ENCODE measurements around the gene COL28A1.

COL28A1 gene

GRCh38 chr7:7535691-7536090, at the start of gene COL28A1:
Gene COL28A1, minus strand, starts transcription at chr7:7535873. Its CDS starts 2,998 bp downstream, at chr7:7532875.
- Mint-ChIP-seq H3K9me3 (no peaks in the 10 kb centered on the region), H3K27me3 (ENCODE audit: low read depth) (peaks cover 32% of the 10 kb centered on the region), H3K4me3 (no peak within 1 kb of the TSS), H3K36me3 (ENCODE audit: low read depth) (no peaks in the 10 kb centered on the region), H3K4me1 (ENCODE audit: low read depth) (no peaks in the 10 kb centered on the region), H3K27ac (no peak within 1 kb of the TSS)
- DNase-seq (ENCODE audit: low spot score) = no peak

GRCh38 chr7:7584653-7585052, 49.0 kb upstream of the COL28A1 start:
- Mint-ChIP-seq H3K4me3 (no peak overlapping the region), H3K9me3 (no peaks in the 10 kb centered on the region), H3K27ac (no peak overlapping the region), H3K27me3 (ENCODE audit: low read depth) (no peaks in the 10 kb centered on the region), H3K36me3 (ENCODE audit: low read depth) (peaks cover 2% of the 10 kb centered on the region), H3K4me1 (ENCODE audit: low read depth) (peaks cover 1% of the 10 kb centered on the region)
- DNase-seq (ENCODE audit: low spot score) = no peak

GRCh38 chr7:7583731-7584130, 48.1 kb upstream of the COL28A1 start:
- H3K4me1 Mint-ChIP-seq (ENCODE audit: low read depth) = no peaks in the 10 kb centered on the region
- H3K9me3 Mint-ChIP-seq = no peaks in the 10 kb centered on the region
- no peak for DNase-seq (ENCODE audit: low spot score)
- no peak overlapping the region for H3K27ac Mint-ChIP-seq
- H3K4me3 Mint-ChIP-seq = no peak overlapping the region
- peaks cover 5% of the 10 kb centered on the region for H3K36me3 Mint-ChIP-seq (ENCODE audit: low read depth)
- H3K27me3 Mint-ChIP-seq (ENCODE audit: low read depth) = no peaks in the 10 kb centered on the region

GRCh38 chr7:7582596-7582995, 46.9 kb upstream of the COL28A1 start:
- Mint-ChIP-seq H3K36me3 (ENCODE audit: low read depth) (peaks cover 5% of the 10 kb centered on the region), H3K27ac (no peak overlapping the region), H3K4me3 (no peak overlapping the region), H3K9me3 (no peaks in the 10 kb centered on the region), H3K4me1 (ENCODE audit: low read depth) (no peaks in the 10 kb centered on the region), H3K27me3 (ENCODE audit: low read depth) (no peaks in the 10 kb centered on the region)
- no peak for DNase-seq (ENCODE audit: low spot score)

- H3K4me1 Mint-ChIP-seq (ENCODE audit: low read depth) = no peaks in the 10 kb centered on the region
- H3K36me3 Mint-ChIP-seq (ENCODE audit: low read depth) = peaks cover 5% of the 10 kb centered on the region
- no peak for DNase-seq (ENCODE audit: low spot score)
- no peaks in the 10 kb centered on the region for H3K9me3 Mint-ChIP-seq
- H3K4me3 Mint-ChIP-seq = no peak overlapping the region
- no peak overlapping the region for H3K27ac Mint-ChIP-seq
- H3K27me3 Mint-ChIP-seq (ENCODE audit: low read depth) = no peaks in the 10 kb centered on the region
Measured at GRCh38 chr7:7581531-7582179, 46.0 kb upstream of the COL28A1 start.

- peaks cover 10% of the 10 kb centered on the region for H3K36me3 Mint-ChIP-seq (ENCODE audit: low read depth)
- no peak overlapping the region for H3K4me3 Mint-ChIP-seq
- no peaks in the 10 kb centered on the region for H3K4me1 Mint-ChIP-seq (ENCODE audit: low read depth)
- DNase-seq (ENCODE audit: low spot score) = no peak
- H3K27me3 Mint-ChIP-seq (ENCODE audit: low read depth) = no peaks in the 10 kb centered on the region
- no peaks in the 10 kb centered on the region for H3K9me3 Mint-ChIP-seq
- no peak overlapping the region for H3K27ac Mint-ChIP-seq
Measured at GRCh38 chr7:7579638-7580037, 44.0 kb upstream of the COL28A1 start.

- H3K36me3 Mint-ChIP-seq (ENCODE audit: low read depth) = peaks cover 21% of the 10 kb centered on the region
- no peaks in the 10 kb centered on the region for H3K27me3 Mint-ChIP-seq (ENCODE audit: low read depth)
- H3K4me3 Mint-ChIP-seq = no peak overlapping the region
- no peak overlapping the region for H3K27ac Mint-ChIP-seq
- no peaks in the 10 kb centered on the region for H3K4me1 Mint-ChIP-seq (ENCODE audit: low read depth)
- no peaks in the 10 kb centered on the region for H3K9me3 Mint-ChIP-seq
- no peak for DNase-seq (ENCODE audit: low spot score)
Measured at GRCh38 chr7:7577888-7578287, 42.2 kb upstream of the COL28A1 start.

- Mint-ChIP-seq H3K4me1 (ENCODE audit: low read depth) (peaks cover 3% of the 10 kb centered on the region), H3K27ac (no peak overlapping the region), H3K4me3 (no peak overlapping the region), H3K27me3 (ENCODE audit: low read depth) (no peaks in the 10 kb centered on the region), H3K36me3 (ENCODE audit: low read depth) (peaks cover 25% of the 10 kb centered on the region), H3K9me3 (no peaks in the 10 kb centered on the region)
- no peak for DNase-seq (ENCODE audit: low spot score)
Measured at GRCh38 chr7:7576344-7576743, 40.7 kb upstream of the COL28A1 start.

GRCh38 chr7:7573701-7574100, 38.0 kb upstream of the COL28A1 start:
- Mint-ChIP-seq H3K4me3 (no peak overlapping the region), H3K27ac (no peak overlapping the region), H3K4me1 (ENCODE audit: low read depth) (peaks cover 24% of the 10 kb centered on the region), H3K27me3 (ENCODE audit: low read depth) (no peaks in the 10 kb centered on the region), H3K36me3 (ENCODE audit: low read depth) (peaks cover 26% of the 10 kb centered on the region), H3K9me3 (no peaks in the 10 kb centered on the region)
- DNase-seq (ENCODE audit: low spot score) = no peak

GRCh38 chr7:7570584-7570983, 34.9 kb upstream of the COL28A1 start:
- H3K4me3 Mint-ChIP-seq = no peak overlapping the region
- H3K36me3 Mint-ChIP-seq (ENCODE audit: low read depth) = peaks cover 26% of the 10 kb centered on the region
- no peaks in the 10 kb centered on the region for H3K27me3 Mint-ChIP-seq (ENCODE audit: low read depth)
- no peak for DNase-seq (ENCODE audit: low spot score)
- H3K27ac Mint-ChIP-seq = no peak overlapping the region
- peaks cover 31% of the 10 kb centered on the region for H3K4me1 Mint-ChIP-seq (ENCODE audit: low read depth)
- H3K9me3 Mint-ChIP-seq = no peaks in the 10 kb centered on the region

GRCh38 chr7:7569615-7570014, 33.9 kb upstream of the COL28A1 start:
- Mint-ChIP-seq H3K9me3 (no peaks in the 10 kb centered on the region), H3K27me3 (ENCODE audit: low read depth) (no peaks in the 10 kb centered on the region), H3K36me3 (ENCODE audit: low read depth) (peaks cover 23% of the 10 kb centered on the region), H3K27ac (peak overlapping the region; percentile 78), H3K4me3 (peak overlapping the region; percentile 78), H3K4me1 (ENCODE audit: low read depth) (peaks cover 31% of the 10 kb centered on the region)
- no peak for DNase-seq (ENCODE audit: low spot score)

GRCh38 chr7:7569081-7569527, 33.4 kb upstream of the COL28A1 start:
- Mint-ChIP-seq H3K27ac (peak overlapping the region; percentile 78), H3K4me1 (ENCODE audit: low read depth) (peaks cover 31% of the 10 kb centered on the region), H3K36me3 (ENCODE audit: low read depth) (peaks cover 21% of the 10 kb centered on the region)

GRCh38 chr7:7568553-7568952, 32.9 kb upstream of the COL28A1 start:
- Mint-ChIP-seq H3K4me1 (ENCODE audit: low read depth) (peaks cover 31% of the 10 kb centered on the region), H3K4me3 (peak overlapping the region; percentile 78), H3K36me3 (ENCODE audit: low read depth) (peaks cover 19% of the 10 kb centered on the region), H3K27ac (peak overlapping the region; percentile 41), H3K27me3 (ENCODE audit: low read depth) (peaks cover under 1% of the 10 kb centered on the region), H3K9me3 (no peaks in the 10 kb centered on the region)
- DNase-seq (ENCODE audit: low spot score) = no peak

More at GRCh38 chr7:7569081-7569527, 33.4 kb upstream of the COL28A1 start:
- H3K27me3 Mint-ChIP-seq (ENCODE audit: low read depth) = no peaks in the 10 kb centered on the region
- no peak for DNase-seq (ENCODE audit: low spot score)
- H3K4me3 Mint-ChIP-seq = peak overlapping the region; percentile 78
- H3K9me3 Mint-ChIP-seq = no peaks in the 10 kb centered on the region

- H3K9me3 Mint-ChIP-seq = no peaks in the 10 kb centered on the region
- DNase-seq (ENCODE audit: low spot score) = no peak
- peak overlapping the region; percentile 78 for H3K4me3 Mint-ChIP-seq
- H3K27me3 Mint-ChIP-seq (ENCODE audit: low read depth) = peaks cover 4% of the 10 kb centered on the region
- H3K27ac Mint-ChIP-seq = peak overlapping the region; percentile 22
- H3K36me3 Mint-ChIP-seq (ENCODE audit: low read depth) = peaks cover 14% of the 10 kb centered on the region
- H3K4me1 Mint-ChIP-seq (ENCODE audit: low read depth) = peaks cover 31% of the 10 kb centered on the region
Measured at GRCh38 chr7:7567898-7568531, 32.3 kb upstream of the COL28A1 start.

Data from T-helper 2 cell treated with Interferon-gamma antibody and Interleukin-4, amounts not matched to agents 5 μg/mL and 100 μg/mL, for 36 hours (primary cell).